Transverse colon (tissue), 4 donors: ENCODE data around the gene LRRTM2. TPM values are rescaled to one million over a fixed set of nuclear protein-coding genes. Genes with fewer than 3 reads are reported as not detected.
"Not testable (repeated sequence)": the region's sequence is repeated elsewhere in the genome, so short reads cannot be mapped to it uniquely, and the experiment has no call there.

Experiments
- DNase-seq: peaks from one replicate; pipeline ENCODE4 v3.0.0-alpha.2; 2019
- H3K27ac ChIP-seq, 4 donors: fragments of 200-600 bp; sonication (generic); 2 replicates each; pipeline ENCODE4 v1.5.1; 2016 to 2018; ENCODE audit warnings: inconsistent platforms in 4 of 4
- H3K27me3 ChIP-seq: fragments of 200-600 bp; sonication (generic); 2 replicates; pipeline ENCODE4 v1.5.1; 2017; ENCODE audit warnings: inconsistent platforms
- H3K36me3 ChIP-seq, 4 donors: fragments of 200-600 bp; sonication (generic); 2 replicates each; pipeline ENCODE4 v1.5.1; 2017 to 2019; ENCODE audit warnings: inconsistent platforms in 4 of 4
- H3K4me1 ChIP-seq, 4 donors: fragments of 200-600 bp; sonication (generic); 2 replicates each; pipeline ENCODE4 v1.5.1; 2017 to 2020; ENCODE audit warnings: inconsistent platforms in 4 of 4
- H3K4me3 ChIP-seq, 4 donors: fragments of 200-600 bp; sonication (generic); 1 replicate in 1 of 4; 2 replicates in 3 of 4; pipeline versions ENCODE4 v1.5.1 to v1.6.1; 2017 to 2019; ENCODE audit warnings: inconsistent platforms in 4 of 4
- H3K9me3 ChIP-seq, 2 donors: fragments of 200-600 bp; sonication (generic); 2 replicates each; pipeline ENCODE4 v1.5.1; 2017 to 2019; ENCODE audit warnings: inconsistent platforms in 2 of 2
- EP300 ChIP-seq: sonication (generic); formaldehyde crosslinking; IDR thresholded peaks from one replicate; pipeline ENCODE4 v1.6.1; 2017; ENCODE audit warnings: antibody characterized with exemption, low read depth
- POLR2A ChIP-seq: fragments of 450-650 bp; IDR thresholded peaks from one replicate; pipeline ENCODE4 v1.6.1; 2016; ENCODE audit warnings: antibody characterized with exemption, mild to moderate bottlenecking, moderate library complexity
- POLR2AphosphoS5 ChIP-seq, 3 donors: sonication (generic); formaldehyde crosslinking; IDR thresholded peaks; one replicate each; pipeline ENCODE4 v1.6.1; 2016; ENCODE audit warnings: antibody characterized with exemption in 3 of 3
- WGBS, 2 donors: methylation state at CpG; one replicate each; pipeline ENCODE4 v1.1.5; 2018; ENCODE audit warnings: low coverage in 1 of 2; 5-methylcytosine and 5-hydroxymethylcytosine counted together
- in situ Hi-C, 4 donors: fragments of 200-750 bp; cut with MboI; loops; one replicate each; pipeline versions ENCODE4 v1.15.0 to v1.15.1; 2017; ENCODE audit warnings: low sequenced_read_pairs in 3 of 4, low pct_ligation_motif_present in 1 of 4, low pct_unique_long_range_greater_than_20kb in 1 of 4
- intact Hi-C: fragments of 100-400 bp; cut with DNase I; formaldehyde crosslinking; loops from one replicate; pipeline ENCODE4 v1.15.1; 2023; ENCODE audit warnings: low total_unique reads
- total RNA-seq, 4 donors: library from RNA; depleted of rRNA; stranded (reverse); fragments of >200 nt; gene quantifications; one replicate each; pipeline ENCODE4 v1.1.0, GENCODE V29; 2016
- TF ChIP-seq, protein P1 (sequence below), 5 experiments: fragments of 200-600 bp in 3 of 5; fragments of 450-650 bp in 2 of 5; sonication (generic) in 3 of 5; IDR thresholded peaks; 1 replicate in 2 of 5; 2 replicates in 3 of 5; pipeline ENCODE4 v1.5.1; 2016 to 2017; ENCODE audit warnings: antibody characterized with exemption in 5 of 5, inconsistent platforms in 3 of 5, mild to moderate bottlenecking in 2 of 5, moderate library complexity in 1 of 5

The LRRTM2 gene
- total RNA-seq, result 1 to 10 TPM in 2 of 4 donors, under 1 TPM in 1, not detected in 1; 0.32 to 1.5 (median 1.1) TPM

DNA sequence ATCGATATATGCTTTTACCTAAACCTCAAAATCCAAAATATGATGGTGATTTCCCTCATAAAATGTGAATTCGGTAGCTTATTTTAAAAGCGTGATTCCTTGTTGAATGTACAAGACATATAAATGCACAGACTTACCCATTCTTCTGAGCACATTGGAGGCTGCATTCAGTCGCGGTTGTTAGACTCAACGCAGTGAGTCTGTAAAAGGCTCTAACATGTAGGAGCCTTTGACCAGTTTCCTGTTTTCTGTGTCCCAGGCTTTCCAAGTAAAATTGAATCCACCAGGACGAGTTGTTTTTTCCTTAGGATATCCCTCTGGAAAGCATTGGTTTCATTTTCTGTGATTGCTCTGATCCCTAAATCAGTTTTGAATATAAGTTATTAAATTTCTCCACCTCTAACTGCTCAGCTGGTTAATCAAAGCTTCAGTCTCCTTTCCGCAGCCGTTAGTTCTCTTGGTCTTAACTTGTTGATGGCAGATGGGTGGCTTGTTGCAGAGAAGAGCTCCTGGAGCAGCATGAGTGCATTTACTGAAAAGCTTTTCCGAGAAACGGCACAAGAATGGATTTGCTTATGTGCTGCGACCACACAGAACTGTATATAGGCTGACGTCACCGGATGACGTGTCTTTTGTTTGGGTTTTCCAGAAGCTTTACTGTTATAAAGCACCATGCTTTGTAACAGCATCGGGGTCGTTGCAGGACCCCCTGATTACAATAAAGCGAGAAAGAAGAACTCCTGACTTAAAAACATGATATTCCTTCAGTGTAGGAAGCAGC is at the start of gene LRRTM2:
Gene LRRTM2 (minus strand): TSS at position 565 of the 781 bp plus-strand sequence. CDS start 424 bp downstream, at position 141.
- intact Hi-C loops (no loop called here), in situ Hi-C loops (no loop called here)
- WGBS, 2 donors, result 66 to 80% methylated on average over 7 to 18 of the region's 18 CpGs
- Histone ChIP-seq H3K27ac (peak within 1 kb of the TSS; percentile 6 to 25 (median 18)), H3K27me3 (no peaks in the 10 kb centered on the region), H3K4me1 (peaks cover 0 to 23% (median 8%) of the 10 kb centered on the region in 4 donors), H3K4me3 (peak within 1 kb of the TSS in 1 of 4 donors; percentile 32), H3K36me3 (no peaks in the 10 kb centered on the region), H3K9me3 (no peaks in the 10 kb centered on the region)
- no peak for DNase-seq
- TF ChIP-seq POLR2AphosphoS5 (IDR thresholded peaks at IDR 0.05) (peak in 1 of 3 donors; percentile 33), POLR2A (no peak)
- TF ChIP-seq, protein P1, sequence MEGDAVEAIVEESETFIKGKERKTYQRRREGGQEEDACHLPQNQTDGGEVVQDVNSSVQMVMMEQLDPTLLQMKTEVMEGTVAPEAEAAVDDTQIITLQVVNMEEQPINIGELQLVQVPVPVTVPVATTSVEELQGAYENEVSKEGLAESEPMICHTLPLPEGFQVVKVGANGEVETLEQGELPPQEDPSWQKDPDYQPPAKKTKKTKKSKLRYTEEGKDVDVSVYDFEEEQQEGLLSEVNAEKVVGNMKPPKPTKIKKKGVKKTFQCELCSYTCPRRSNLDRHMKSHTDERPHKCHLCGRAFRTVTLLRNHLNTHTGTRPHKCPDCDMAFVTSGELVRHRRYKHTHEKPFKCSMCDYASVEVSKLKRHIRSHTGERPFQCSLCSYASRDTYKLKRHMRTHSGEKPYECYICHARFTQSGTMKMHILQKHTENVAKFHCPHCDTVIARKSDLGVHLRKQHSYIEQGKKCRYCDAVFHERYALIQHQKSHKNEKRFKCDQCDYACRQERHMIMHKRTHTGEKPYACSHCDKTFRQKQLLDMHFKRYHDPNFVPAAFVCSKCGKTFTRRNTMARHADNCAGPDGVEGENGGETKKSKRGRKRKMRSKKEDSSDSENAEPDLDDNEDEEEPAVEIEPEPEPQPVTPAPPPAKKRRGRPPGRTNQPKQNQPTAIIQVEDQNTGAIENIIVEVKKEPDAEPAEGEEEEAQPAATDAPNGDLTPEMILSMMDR (IDR thresholded peaks at IDR 0.05), result no peak

- 100% methylated on average over 2 of the region's 2 CpGs; no CpG with 5 or more reads in 1 of the 2 donors for WGBS, 2 donors
- in situ Hi-C loops (no loop called here), intact Hi-C loops (no loop called here)
- no peak overlapping the region for H3K27ac ChIP-seq
- no peak for TF ChIP-seq POLR2AphosphoS5 (IDR thresholded peaks at IDR 0.05)
- TF ChIP-seq, protein P1 (IDR thresholded peaks at IDR 0.05), result no peak
- TF ChIP-seq EP300, result no peak
- no peak for TF ChIP-seq POLR2A
- no peak for DNase-seq
- H3K4me3 ChIP-seq, result no peak overlapping the region
- H3K9me3 ChIP-seq, result no peaks in the 10 kb centered on the region
- no peaks in the 10 kb centered on the region for H3K27me3 ChIP-seq
- H3K36me3 ChIP-seq, result peaks cover 0 to 32% (median 12%) of the 10 kb centered on the region in 4 donors
- H3K4me1 ChIP-seq, result peaks cover 0 to 4% (median 0%) of the 10 kb centered on the region in 4 donors
These were observed 47.4 kb upstream of the LRRTM2 start for GRCh38 chr5:138922494-138922893.

DNA sequence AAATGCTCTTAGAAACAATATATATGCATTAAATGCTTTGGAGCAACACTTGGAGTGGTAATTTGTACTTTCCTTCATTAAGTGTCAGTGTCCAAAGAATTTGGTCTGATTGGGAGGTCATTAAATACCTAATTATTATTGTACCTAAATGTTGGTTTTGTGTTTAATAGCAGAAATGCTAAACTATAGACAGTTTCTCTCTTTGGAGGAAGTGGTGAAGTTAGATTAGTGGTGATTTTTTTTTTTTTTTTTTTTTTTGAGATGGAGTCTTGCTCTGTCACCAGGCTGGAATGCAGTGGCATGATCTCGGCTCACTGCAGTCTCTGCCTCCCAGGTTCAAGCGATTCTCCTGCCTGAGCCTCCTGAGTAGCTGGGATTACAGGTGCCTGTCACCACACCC is 46.2 kb upstream of the LRRTM2 start:
- H3K9me3 ChIP-seq, H3K27ac ChIP-seq, DNase-seq, in situ Hi-C loops, intact Hi-C loops, H3K4me3 ChIP-seq, H3K27me3 ChIP-seq, H3K4me1 ChIP-seq: not testable (repeated sequence)
- 83 to 94% methylated on average over 2 of the region's 2 CpGs for WGBS, 2 donors
- H3K36me3 ChIP-seq, result peaks cover 0 to 27% (median 11%) of the 10 kb centered on the region in 4 donors

- Histone ChIP-seq H3K4me1 (no peaks in the 10 kb centered on the region), H3K4me3 (no peak overlapping the region), H3K27ac (no peak overlapping the region), H3K36me3 (peaks cover 0 to 15% (median 5%) of the 10 kb centered on the region in 4 donors), H3K27me3 (no peaks in the 10 kb centered on the region), H3K9me3 (no peaks in the 10 kb centered on the region)
- no peak for DNase-seq
- intact Hi-C loops, result no loop called here
- 93% methylated on average over 8 of the region's 8 CpGs; no CpG with 5 or more reads in 1 of the 2 donors for WGBS, 2 donors
- in situ Hi-C loops, result no loop called here
- TF ChIP-seq POLR2A (no peak), EP300 (no peak), POLR2AphosphoS5 (IDR thresholded peaks at IDR 0.05) (no peak)
- TF ChIP-seq, protein P1 (IDR thresholded peaks at IDR 0.05), result no peak
These were observed 45.0 kb upstream of the LRRTM2 start for GRCh38 chr5:138920181-138920580.
